NCI-H774 (cell line): Measurements from ENCODE around the gene FMNL3.

Experiments used
- DNase-seq: peaks from one replicate; lab custom pipeline; 2025; lab: John Stamatoyannopoulos, UW

The FMNL3 gene

DNA sequence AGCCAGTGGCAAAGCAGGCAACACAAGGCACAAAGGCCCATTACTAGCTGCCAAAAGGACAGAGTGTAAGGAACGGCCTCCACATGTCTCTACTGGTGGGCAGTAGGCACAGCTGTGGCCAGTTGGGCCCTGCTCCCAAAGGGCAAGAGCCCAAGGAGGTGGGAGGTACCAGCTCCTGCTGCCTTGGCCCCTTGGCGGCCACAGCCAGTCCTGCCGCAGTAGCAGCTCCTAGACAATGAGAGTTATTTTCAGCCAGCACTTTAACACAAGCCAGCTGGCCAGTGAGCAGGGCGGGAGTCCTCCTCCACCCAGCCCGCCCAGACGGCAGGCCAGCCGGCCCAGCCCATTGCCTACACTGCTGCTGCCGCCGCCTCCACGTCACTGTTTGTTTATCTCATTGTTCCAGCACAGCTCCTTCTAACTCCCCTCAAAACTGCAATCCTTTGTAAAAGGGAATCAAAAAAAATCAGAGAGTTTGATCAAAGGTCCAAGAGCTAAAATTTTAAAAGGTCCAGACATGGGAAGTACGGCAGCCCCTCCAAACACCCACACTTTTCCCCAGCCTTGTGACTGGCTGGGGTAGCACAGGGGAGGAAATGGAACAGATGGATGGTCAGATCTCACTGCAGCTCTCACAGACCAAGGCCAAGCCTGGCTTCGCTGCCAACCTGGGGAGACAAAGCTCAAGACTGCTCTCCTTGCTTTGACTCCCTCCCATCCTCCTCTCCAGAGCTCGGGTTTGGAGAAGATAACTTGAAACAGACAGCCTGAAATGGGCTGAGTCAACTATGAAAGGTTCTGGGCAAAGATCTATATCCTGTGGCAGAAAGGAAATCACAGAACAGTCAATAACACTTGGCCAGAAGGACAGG is 33.5 kb downstream of the FMNL3 start:
- peak; percentile 91 for DNase-seq

- DNase-seq, result no peak
Observed at GRCh38 chr12:49672301-49673217, 34.6 kb downstream of the FMNL3 start.

- no peak for DNase-seq
Observed at GRCh38 chr12:49671031-49671765, 36.0 kb downstream of the FMNL3 start.

- no peak for DNase-seq
Observed at GRCh38 chr12:49669796-49670195, 37.4 kb downstream of the FMNL3 start.

DNA sequence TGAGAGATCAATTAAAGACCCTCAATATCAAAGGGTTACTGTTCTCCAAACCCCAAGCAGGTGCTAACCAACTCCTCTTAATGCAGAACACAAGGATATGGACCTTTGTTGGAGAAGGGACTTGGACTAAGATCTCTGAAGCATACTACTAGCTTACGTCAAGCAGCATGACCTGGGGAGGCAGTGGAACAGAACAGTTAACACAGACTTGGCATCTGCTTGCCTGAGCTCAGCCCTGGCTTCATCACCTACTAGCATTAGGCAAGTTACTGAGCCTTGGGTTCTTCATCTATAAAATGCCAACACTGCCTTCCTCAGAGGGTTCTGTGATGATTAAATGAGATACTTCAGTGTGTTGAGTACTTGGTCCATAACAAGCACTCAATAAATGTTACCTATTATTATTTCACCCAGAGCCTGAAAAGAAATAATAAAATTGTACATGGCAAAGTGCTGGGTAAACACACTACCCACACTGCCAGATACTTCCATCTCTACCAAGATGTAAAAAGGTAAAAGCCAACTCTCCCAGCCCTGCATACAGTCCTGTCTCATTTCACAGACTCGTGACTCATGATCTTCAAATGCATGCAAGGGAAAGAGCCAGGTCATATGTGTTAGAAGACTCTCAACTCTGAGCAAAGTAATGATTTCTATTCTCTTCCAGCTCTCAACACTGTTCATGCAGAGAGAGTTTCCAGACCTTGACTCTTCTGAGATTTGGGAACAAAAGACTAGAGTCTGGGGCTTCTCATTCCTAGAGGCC is 39.7 kb downstream of the FMNL3 start:
- no peak for DNase-seq

DNA sequence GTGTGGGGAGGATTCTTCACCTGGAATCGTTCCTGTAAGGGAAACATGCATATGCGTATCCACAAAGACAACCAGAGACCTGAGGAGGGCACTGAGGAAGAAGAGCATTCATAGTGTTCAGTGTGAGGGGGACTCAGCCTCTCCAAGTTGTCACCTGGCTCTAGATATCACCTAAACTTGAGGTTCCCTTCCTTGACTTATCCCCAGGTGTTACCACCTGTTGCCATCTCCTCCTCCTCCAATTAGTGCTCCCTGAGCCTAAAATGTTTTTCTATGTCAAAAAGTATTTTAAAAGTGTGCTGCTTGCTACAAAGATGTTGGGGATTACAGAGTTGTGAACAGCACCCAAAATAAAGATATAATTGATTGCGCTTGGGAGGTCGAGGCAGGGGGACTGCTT is 41.0 kb downstream of the FMNL3 start:
- no peak for DNase-seq

DNA sequence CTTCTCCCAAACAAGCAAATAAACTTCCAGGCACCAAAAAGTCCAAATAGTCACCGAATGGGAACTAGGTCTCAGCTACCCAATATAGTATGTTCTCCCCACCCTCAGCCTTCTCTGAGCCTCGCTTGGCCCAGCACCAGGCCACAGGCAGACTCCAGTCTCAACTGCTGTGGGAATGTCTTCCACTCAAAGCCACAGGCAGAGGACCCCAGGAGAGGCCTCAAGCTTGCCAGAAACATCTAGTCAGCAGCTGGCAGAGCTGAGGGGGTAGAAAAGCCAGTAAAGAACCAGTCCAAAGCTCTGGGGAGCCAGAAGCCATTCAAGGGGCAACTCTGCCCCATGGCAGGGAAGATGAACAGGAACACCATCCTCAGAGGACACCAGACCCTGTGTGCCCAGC is 41.8 kb downstream of the FMNL3 start:
- no peak for DNase-seq

GRCh38 chr12:49664591-49665239 is 42.5 kb downstream of the FMNL3 start:
- no peak for DNase-seq

DNA sequence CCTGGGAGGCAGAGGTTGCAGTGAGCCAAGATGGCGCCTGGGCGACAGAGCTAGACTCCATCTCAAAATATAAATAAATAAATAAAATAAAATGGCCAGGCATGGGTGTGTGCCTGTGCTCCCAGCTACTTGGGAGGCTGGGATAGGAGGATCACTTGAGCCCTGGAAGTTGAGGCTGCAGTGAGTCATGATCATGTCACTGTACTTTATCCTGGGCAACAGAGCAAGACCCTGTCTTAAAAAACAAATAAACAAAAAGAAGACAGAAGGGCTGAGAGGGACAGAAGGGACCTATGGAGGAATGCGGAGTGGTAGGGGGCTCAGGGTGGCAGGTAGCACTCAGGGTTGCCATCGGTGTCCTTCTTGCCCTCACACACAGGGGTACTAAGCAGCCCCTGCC is 43.0 kb downstream of the FMNL3 start:
- DNase-seq, result no peak

DNA sequence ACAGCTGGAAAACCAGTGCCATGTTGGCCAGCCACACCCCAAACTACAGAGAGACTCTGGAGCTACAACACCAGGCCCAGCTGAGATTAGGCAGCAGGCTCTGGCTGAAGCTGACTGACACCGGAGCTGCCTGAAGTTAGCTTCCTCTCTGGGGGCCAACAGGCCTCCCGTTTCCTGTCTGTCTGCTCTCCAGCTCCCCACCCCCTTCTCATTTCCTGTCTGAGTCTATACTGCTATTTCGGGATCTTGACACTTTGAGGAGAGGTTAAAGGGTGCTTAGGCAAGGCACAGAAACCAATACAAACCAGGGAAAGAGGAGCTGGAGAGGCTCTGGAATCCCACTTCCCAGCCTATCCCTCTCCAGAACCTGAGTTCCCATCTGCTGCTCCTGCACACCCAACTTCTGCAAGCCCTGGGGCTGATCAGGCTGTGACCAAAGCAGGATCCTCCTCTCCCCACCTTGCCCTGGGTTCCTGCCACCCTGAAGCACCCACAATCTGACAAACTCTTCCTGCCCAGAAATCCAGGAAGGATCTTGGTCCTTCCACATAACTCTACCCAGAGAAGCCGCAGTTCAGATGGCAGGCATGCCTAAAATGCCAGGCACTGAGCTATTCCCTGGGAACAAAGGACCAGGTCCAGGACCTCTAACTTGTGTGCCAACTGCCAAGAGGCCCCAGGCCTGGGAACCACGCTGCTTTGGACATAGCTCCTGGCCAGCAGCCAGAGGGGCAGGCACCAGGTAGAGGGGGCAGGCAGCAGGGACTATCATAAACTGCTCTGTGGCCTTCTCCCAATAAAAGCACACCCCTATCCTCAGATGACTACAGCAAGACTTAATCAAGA is 44.0 kb downstream of the FMNL3 start:
- DNase-seq, result peak; percentile 7

- DNase-seq, result no peak
Observed at GRCh38 chr12:49661746-49662145, 45.5 kb downstream of the FMNL3 start.

GRCh38 chr12:49661191-49661590 is 46.0 kb downstream of the FMNL3 start:
- DNase-seq, result no peak

GRCh38 chr12:49659753-49660152 is 47.5 kb downstream of the FMNL3 start:
- no peak for DNase-seq

- DNase-seq, result no peak
Observed at GRCh38 chr12:49658276-49658675, 48.9 kb downstream of the FMNL3 start.

GRCh38 chr12:49655595-49656236 is 51.5 kb downstream of the FMNL3 start:
- DNase-seq, result no peak

- DNase-seq, result no peak
Observed at GRCh38 chr12:49654715-49655114, 52.5 kb downstream of the FMNL3 start.

DNA sequence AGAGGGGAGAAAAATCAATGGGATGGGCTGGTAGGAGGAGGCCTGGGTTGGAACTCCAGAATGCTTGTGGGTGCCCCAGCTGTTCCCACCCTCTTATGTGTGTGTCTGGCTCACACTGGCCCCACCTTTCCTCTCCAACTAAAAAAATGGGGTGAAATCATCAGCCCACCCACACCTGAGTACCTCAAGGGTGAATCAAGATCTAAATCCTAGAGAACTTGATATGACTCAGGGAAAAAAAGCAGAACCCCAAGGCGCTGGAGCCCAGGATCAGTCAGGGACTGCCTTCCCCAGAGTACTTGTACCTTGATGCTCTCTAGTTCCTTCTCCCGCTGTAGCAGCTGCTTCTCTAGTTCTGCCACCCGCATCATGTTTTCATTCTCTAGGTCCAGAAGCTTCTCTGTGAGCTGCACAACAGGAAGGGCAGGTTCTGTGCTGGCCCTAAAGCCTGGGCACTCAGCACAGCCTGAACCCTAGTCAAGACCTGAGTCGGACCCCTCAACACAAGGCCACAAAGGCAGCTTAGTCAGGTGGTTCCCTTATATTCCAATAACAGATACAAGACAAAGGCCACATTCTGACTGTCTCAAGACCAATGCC is 54.2 kb downstream of the FMNL3 start:
- no peak for DNase-seq

DNA sequence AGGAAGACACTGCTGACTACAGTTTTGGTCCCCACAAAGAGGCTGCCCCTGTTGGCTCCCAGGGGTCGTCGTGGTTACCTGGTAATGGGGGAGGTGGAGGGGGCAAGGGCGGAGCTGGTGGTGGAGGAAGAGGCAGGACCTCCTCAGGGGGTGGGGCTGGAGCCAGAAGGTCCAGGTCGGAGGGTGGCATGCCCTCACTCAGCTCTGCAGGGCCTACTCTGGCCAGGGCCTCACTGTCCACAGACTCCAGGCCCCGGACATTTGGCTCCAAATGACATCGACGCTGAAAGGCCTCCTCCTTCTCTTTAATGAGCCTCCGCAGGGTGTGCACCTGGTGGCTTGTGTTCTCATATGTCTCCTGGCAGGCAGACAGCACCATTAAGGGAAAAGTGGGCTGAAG is 55.4 kb downstream of the FMNL3 start:
- DNase-seq, result no peak

- no peak for DNase-seq
Observed at GRCh38 chr12:49649892-49650291, 57.3 kb downstream of the FMNL3 start.
